Breast epithelium (tissue), 3 donors: ENCODE results near the gene MAP4K4.
"Not testable (repeated sequence)": the region's sequence is repeated elsewhere in the genome, so short reads cannot be mapped to it uniquely, and the experiment has no call there.

ENCODE experiments used
- POLR2AphosphoS5 ChIP-seq, 3 donors: sonication (generic); formaldehyde crosslinking; IDR thresholded peaks; one replicate each; pipeline ENCODE4 v1.6.1; 2017; ENCODE audit warnings: antibody characterized with exemption in 3 of 3
- TF ChIP-seq, protein P1 (sequence below), 3 donors: fragments of 450-650 bp; IDR thresholded peaks; one replicate each; pipeline ENCODE4 v1.5.1; 2016 to 2017; ENCODE audit warnings: antibody characterized with exemption in 3 of 3, mild to moderate bottlenecking in 3 of 3, moderate library complexity in 3 of 3

DNA sequence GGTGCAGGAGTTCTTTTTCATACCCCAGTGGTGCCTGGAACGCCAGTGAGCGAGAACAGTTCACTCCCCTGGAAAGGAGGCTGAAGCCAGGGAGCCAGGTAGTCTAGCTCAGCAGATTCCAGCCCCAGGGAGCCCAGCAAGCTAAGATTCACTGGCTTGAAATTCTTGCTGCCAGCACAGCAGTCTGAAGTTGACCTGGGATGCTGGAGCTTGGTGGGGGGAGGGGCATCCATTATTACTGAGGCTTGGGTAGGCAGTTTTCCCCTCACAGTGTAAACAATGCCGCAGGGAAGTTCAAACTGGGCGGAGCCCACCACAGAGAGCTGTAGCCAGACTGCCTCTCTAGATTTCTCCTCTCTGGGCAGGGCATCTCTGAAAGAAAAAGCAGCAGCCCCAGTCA is 238.3 kb downstream of the MAP4K4 start:
- TF ChIP-seq, protein P1, sequence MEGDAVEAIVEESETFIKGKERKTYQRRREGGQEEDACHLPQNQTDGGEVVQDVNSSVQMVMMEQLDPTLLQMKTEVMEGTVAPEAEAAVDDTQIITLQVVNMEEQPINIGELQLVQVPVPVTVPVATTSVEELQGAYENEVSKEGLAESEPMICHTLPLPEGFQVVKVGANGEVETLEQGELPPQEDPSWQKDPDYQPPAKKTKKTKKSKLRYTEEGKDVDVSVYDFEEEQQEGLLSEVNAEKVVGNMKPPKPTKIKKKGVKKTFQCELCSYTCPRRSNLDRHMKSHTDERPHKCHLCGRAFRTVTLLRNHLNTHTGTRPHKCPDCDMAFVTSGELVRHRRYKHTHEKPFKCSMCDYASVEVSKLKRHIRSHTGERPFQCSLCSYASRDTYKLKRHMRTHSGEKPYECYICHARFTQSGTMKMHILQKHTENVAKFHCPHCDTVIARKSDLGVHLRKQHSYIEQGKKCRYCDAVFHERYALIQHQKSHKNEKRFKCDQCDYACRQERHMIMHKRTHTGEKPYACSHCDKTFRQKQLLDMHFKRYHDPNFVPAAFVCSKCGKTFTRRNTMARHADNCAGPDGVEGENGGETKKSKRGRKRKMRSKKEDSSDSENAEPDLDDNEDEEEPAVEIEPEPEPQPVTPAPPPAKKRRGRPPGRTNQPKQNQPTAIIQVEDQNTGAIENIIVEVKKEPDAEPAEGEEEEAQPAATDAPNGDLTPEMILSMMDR (IDR thresholded peaks at IDR 0.05): not testable (repeated sequence)
- not testable (repeated sequence) for TF ChIP-seq POLR2AphosphoS5 (IDR thresholded peaks at IDR 0.05)
